Central memory CD8-positive, alpha-beta T cell (primary cell): Measurements from ENCODE around the gene ENTHD1.

ENCODE experiments used
- ATAC-seq: fragments of 150-1000 bp; cut with Tn5 transposase; replicated peaks from 2 replicates; pipeline ENCODE4 v1.10.0; 2022; ENCODE audit warnings: mild to moderate bottlenecking, moderate FRiP score, moderate number of reproducible peaks; ENCODE audit not compliant: poor library complexity, severe bottlenecking; ENCODE audit errors: extremely low read depth
- DNase-seq, 2 donors: peaks; one replicate each; pipeline ENCODE4 v3.0.0; 2021; ENCODE audit warnings: low spot score in 2 of 2
- H3K27ac Mint-ChIP-seq: one replicate; pipeline ENCODE4 v1.8.0; 2022; ENCODE audit warnings: low read depth, mild to moderate bottlenecking, moderate library complexity, mixed read lengths
- H3K27me3 Mint-ChIP-seq: one replicate; pipeline ENCODE4 v1.8.0; 2022; ENCODE audit warnings: mixed read lengths
- H3K36me3 Mint-ChIP-seq: one replicate; pipeline ENCODE4 v1.8.0; 2022; ENCODE audit warnings: mild to moderate bottlenecking, moderate library complexity, mixed read lengths; ENCODE audit not compliant: insufficient read depth
- H3K4me1 Mint-ChIP-seq: one replicate; pipeline ENCODE4 v1.8.0; 2022; ENCODE audit warnings: mixed read lengths
- H3K4me3 Mint-ChIP-seq: one replicate; pipeline ENCODE4 v1.8.0; 2022; ENCODE audit warnings: mild to moderate bottlenecking, moderate library complexity, mixed read lengths
- H3K9me3 Mint-ChIP-seq: one replicate; pipeline ENCODE4 v1.8.0; 2022; ENCODE audit warnings: mixed read lengths

Gene ENTHD1

DNA sequence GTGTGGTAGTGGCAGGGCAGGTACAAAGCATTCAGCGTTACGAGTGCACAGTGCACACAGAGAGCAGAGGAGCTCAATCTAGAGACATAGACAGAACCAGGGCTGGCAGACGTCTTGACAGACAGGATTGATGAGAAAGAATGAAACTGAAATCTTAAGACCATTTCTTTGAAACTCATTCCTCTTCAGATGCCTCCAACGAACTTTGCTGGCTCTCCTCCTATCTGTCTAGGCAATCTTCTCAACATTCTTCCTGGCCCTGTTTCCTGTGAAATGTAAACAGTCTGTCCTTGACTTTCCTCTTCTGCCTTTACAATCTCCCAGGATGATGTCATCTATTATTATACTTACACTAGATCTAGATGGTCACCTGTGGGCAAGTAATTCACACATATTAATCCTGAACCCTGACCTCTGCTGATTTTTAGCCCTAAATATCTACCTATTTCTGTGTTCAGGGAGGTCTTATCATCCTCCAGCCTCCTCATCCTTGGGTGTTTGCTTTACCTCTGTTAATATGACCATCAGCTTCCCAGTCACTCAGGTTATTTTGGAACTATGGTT is 119.5 kb downstream of the ENTHD1 start:
- Mint-ChIP-seq H3K27ac (peak overlapping the region; percentile 5), H3K4me3 (no peak overlapping the region), H3K9me3 (no peaks in the 10 kb centered on the region), H3K27me3 (no peaks in the 10 kb centered on the region), H3K36me3 (no peaks in the 10 kb centered on the region), H3K4me1 (peaks cover 15% of the 10 kb centered on the region)
- no peak for DNase-seq
- peak; percentile 64 for ATAC-seq

DNA sequence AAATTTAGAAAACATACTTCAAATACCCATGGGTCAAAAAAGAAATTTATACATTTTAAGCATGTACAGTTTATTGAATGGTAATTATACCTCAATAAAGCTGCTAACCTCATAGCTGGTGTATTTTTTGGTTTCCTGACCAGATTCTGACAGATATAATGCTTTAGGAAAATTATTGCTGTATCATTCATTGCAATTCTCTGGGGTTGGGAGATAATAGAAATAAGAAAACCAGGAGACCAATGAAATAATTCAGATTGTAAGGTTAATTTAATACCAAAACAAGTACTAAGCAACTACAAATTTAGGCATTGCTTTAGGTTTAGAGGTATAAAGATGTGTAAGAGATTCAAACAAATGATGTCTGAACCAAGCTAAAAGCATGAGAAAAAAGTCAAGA is 120.1 kb downstream of the ENTHD1 start:
- Mint-ChIP-seq H3K36me3 (no peaks in the 10 kb centered on the region), H3K27me3 (no peaks in the 10 kb centered on the region), H3K9me3 (no peaks in the 10 kb centered on the region), H3K4me3 (no peak overlapping the region), H3K27ac (peak overlapping the region; percentile 5), H3K4me1 (peaks cover 15% of the 10 kb centered on the region)
- no peak for ATAC-seq
- DNase-seq = no peak

DNA sequence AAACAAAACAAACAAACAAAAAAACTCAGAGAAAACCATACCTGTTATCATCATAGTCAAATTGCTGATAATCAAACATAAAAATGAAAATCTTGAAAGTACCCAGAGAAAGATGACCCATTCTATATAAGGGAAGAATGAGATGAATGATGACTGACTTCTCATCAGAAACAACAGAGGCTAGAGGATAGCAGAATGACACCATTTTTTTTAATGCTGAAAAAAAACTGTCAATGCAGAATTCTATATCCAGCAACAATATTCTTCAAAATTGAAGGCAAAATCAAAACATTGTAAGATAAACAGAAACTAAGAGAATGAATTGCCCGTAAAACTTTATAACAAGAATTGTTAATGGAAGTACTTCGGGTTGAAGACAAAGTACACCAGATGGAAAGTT is 122.1 kb downstream of the ENTHD1 start:
- DNase-seq (no peak), ATAC-seq (no peak)
- H3K9me3 Mint-ChIP-seq = no peaks in the 10 kb centered on the region
- no peak overlapping the region for H3K27ac Mint-ChIP-seq
- no peak overlapping the region for H3K4me3 Mint-ChIP-seq
- H3K36me3 Mint-ChIP-seq = no peaks in the 10 kb centered on the region
- H3K27me3 Mint-ChIP-seq = no peaks in the 10 kb centered on the region
- peaks cover 15% of the 10 kb centered on the region for H3K4me1 Mint-ChIP-seq

DNA sequence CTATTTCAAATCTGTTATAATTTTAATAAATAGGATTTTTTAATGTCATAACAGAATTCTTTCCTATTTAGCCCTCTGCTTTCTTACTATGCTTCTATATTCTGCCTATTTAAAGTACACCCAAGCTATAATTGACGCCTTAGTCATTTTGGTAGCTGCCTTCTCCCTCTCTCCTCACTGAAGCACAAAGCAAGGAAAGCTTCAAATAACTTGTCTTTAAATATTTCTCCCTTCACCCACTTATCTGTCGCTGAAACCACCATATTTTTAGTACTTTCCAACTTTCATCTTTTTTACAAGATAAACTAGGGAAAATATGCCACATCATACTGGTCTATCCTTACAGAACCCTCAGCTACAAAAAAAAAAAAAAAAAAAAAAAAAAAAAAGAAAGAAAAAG is 127.9 kb downstream of the ENTHD1 start:
- Mint-ChIP-seq H3K27me3 (no peaks in the 10 kb centered on the region), H3K9me3 (no peaks in the 10 kb centered on the region), H3K4me1 (no peaks in the 10 kb centered on the region), H3K4me3 (no peak overlapping the region), H3K36me3 (peaks cover 2% of the 10 kb centered on the region), H3K27ac (no peak overlapping the region)
- no peak for ATAC-seq
- DNase-seq = no peak

DNA sequence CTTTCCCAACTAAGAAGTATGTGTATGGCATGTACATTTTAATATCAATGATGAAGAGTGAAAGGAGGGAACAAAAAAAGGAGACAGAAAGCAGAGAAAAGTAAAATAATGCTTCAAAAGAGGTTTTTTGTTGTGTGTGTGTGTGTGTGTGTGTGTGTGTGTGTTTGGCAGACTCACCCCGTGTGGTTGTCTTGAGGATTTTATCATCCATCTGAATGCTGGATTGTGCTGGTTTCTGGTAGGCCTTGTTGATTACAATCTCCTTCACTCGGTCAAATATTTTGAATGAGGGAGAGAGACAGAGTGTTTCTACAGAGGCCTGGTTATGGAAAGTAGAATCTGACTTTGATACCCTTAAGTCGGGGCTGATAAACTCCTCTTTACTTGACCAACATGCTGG is 128.5 kb downstream of the ENTHD1 start:
- H3K4me1 Mint-ChIP-seq = no peaks in the 10 kb centered on the region
- H3K9me3 Mint-ChIP-seq = no peaks in the 10 kb centered on the region
- no peaks in the 10 kb centered on the region for H3K27me3 Mint-ChIP-seq
- H3K4me3 Mint-ChIP-seq = no peak overlapping the region
- no peak overlapping the region for H3K27ac Mint-ChIP-seq
- DNase-seq (no peak), ATAC-seq (no peak)
- peaks cover 2% of the 10 kb centered on the region for H3K36me3 Mint-ChIP-seq

GRCh38 chr22:39763276-39763675 is 130.3 kb downstream of the ENTHD1 start:
- Mint-ChIP-seq H3K27me3 (no peaks in the 10 kb centered on the region), H3K36me3 (peaks cover 2% of the 10 kb centered on the region), H3K4me3 (no peak overlapping the region), H3K27ac (no peak overlapping the region), H3K9me3 (no peaks in the 10 kb centered on the region), H3K4me1 (no peaks in the 10 kb centered on the region)
- DNase-seq (no peak), ATAC-seq (no peak)

GRCh38 chr22:39750759-39751158 is 142.8 kb downstream of the ENTHD1 start:
- no peak for ATAC-seq

DNA sequence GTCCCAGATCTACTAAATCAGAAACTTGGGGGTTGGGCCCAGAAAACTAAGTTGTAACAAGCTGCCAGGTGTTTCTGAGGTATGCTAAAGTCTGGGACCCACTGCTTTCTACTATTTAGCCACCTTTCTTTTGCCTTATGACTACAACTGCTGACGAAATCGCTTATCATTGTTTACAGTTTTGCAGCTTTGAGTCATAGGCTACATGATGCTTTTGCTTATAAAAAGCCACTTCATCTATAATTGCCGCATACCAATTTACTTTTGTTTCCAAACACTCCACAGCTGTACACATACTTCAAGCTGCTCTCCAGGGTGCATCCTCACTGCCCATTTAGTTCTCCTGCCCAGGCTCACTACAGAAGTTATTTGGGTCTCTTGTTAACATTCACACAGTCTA is 144.7 kb downstream of the ENTHD1 start:
- H3K27ac Mint-ChIP-seq = no peak overlapping the region
- H3K4me1 Mint-ChIP-seq = peaks cover 17% of the 10 kb centered on the region
- no peaks in the 10 kb centered on the region for H3K27me3 Mint-ChIP-seq
- no peak for ATAC-seq
- no peak overlapping the region for H3K4me3 Mint-ChIP-seq
- no peaks in the 10 kb centered on the region for H3K36me3 Mint-ChIP-seq
- no peaks in the 10 kb centered on the region for H3K9me3 Mint-ChIP-seq
- DNase-seq = no peak

More at GRCh38 chr22:39750759-39751158, 142.8 kb downstream of the ENTHD1 start:
- no peaks in the 10 kb centered on the region for H3K36me3 Mint-ChIP-seq
- no peak overlapping the region for H3K27ac Mint-ChIP-seq
- H3K4me1 Mint-ChIP-seq = peaks cover 13% of the 10 kb centered on the region
- DNase-seq = no peak
- H3K9me3 Mint-ChIP-seq = no peaks in the 10 kb centered on the region
- H3K27me3 Mint-ChIP-seq = peaks cover 9% of the 10 kb centered on the region
- no peak overlapping the region for H3K4me3 Mint-ChIP-seq

GRCh38 chr22:39746600-39747262 is 146.8 kb downstream of the ENTHD1 start:
- H3K4me3 Mint-ChIP-seq = no peak overlapping the region
- no peaks in the 10 kb centered on the region for H3K9me3 Mint-ChIP-seq
- DNase-seq = no peak
- H3K4me1 Mint-ChIP-seq = peaks cover 17% of the 10 kb centered on the region
- H3K27me3 Mint-ChIP-seq = no peaks in the 10 kb centered on the region
- H3K36me3 Mint-ChIP-seq = no peaks in the 10 kb centered on the region
- ATAC-seq = no peak
- peak overlapping the region; percentile 52 for H3K27ac Mint-ChIP-seq

- no peak overlapping the region for H3K4me3 Mint-ChIP-seq
- no peaks in the 10 kb centered on the region for H3K9me3 Mint-ChIP-seq
- DNase-seq = no peak
- H3K27ac Mint-ChIP-seq = peak overlapping the region; percentile 52
- peak; percentile 54 for ATAC-seq
- H3K27me3 Mint-ChIP-seq = no peaks in the 10 kb centered on the region
- H3K36me3 Mint-ChIP-seq = no peaks in the 10 kb centered on the region
- H3K4me1 Mint-ChIP-seq = peaks cover 17% of the 10 kb centered on the region
Measured at GRCh38 chr22:39745789-39746188, 147.8 kb downstream of the ENTHD1 start.

DNA sequence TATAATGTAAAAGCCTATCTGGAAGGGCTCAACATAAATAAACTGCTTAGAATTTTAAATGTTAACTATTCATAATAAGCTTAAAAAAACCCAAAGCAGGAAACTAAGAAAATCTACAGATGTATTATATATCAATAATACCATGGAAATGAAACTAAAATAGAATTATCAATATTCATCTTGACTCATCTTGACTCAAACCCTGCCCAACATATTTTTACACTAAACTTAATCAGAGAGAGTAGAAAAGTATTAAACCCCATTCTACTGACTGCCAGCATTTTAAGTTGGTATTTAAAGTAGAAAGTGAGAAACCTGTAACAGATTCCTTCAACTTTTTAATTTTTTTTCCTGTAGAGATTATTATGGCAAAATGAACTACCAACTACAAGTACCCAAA is 149.2 kb downstream of the ENTHD1 start:
- H3K27me3 Mint-ChIP-seq = no peaks in the 10 kb centered on the region
- H3K9me3 Mint-ChIP-seq = peaks cover under 1% of the 10 kb centered on the region
- no peak for ATAC-seq
- H3K4me3 Mint-ChIP-seq = no peak overlapping the region
- H3K27ac Mint-ChIP-seq = no peak overlapping the region
- DNase-seq = no peak
- H3K36me3 Mint-ChIP-seq = no peaks in the 10 kb centered on the region
- peaks cover 17% of the 10 kb centered on the region for H3K4me1 Mint-ChIP-seq

GRCh38 chr22:39743935-39744334 is 149.6 kb downstream of the ENTHD1 start:
- no peak overlapping the region for H3K27ac Mint-ChIP-seq
- peaks cover 17% of the 10 kb centered on the region for H3K4me1 Mint-ChIP-seq
- no peaks in the 10 kb centered on the region for H3K36me3 Mint-ChIP-seq
- H3K4me3 Mint-ChIP-seq = no peak overlapping the region
- ATAC-seq = no peak
- DNase-seq = no peak
- H3K27me3 Mint-ChIP-seq = no peaks in the 10 kb centered on the region
- H3K9me3 Mint-ChIP-seq = peaks cover 4% of the 10 kb centered on the region

DNA sequence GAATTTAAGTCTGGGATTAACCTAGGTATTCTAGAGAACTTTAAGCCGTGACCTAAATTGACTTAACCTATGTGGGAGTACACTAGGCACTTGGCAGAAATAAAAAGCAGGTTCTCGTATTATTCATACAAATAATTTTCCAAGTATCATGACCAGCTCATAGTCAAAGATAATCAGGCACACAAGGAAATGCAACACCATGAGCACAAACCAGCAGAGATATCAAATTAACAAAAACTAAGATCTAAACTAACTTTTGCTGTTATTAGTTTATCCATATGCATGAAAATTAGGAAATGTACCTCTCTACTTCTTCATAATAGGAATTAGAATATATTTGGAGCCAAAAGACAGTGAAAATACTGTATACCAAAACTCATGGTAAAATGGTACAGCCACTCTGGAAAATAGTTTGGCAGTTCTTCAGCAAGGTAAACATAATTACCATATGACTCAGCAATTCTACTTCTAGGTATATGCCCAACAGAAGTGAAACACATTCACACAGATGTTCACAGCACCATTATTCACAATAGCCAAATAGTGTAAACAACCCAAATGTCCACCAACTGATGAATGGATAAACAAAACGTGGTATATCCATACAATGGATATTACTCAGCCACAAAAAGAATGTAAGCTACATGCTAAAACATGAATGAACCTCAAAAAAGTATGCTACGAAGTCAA is 154.1 kb downstream of the ENTHD1 start:
- no peaks in the 10 kb centered on the region for H3K36me3 Mint-ChIP-seq
- no peaks in the 10 kb centered on the region for H3K4me1 Mint-ChIP-seq
- peaks cover 4% of the 10 kb centered on the region for H3K9me3 Mint-ChIP-seq
- H3K4me3 Mint-ChIP-seq = no peak overlapping the region
- H3K27me3 Mint-ChIP-seq = peaks cover 20% of the 10 kb centered on the region
- ATAC-seq (no peak), DNase-seq (no peak)
- H3K27ac Mint-ChIP-seq = no peak overlapping the region
